ENCODE measurements around the gene LPGAT1.

The LPGAT1 gene

GRCh38 chr1:211738096-211738690, 92.4 kb downstream of the LPGAT1 start:
- TF ChIP-seq Cebpa-rat (IDR thresholded peaks at IDR 0.05), result no peak
- no peak overlapping the region for H3K4me2 ChIP-seq
- H3K36me3 ChIP-seq, result no peaks in the 10 kb centered on the region
- no peaks in the 10 kb centered on the region for H3K27me3 ChIP-seq
- H3K27ac ChIP-seq, result no peak overlapping the region
- no peak overlapping the region for H3K9ac ChIP-seq
- H4K20me1 ChIP-seq, result no peaks in the 10 kb centered on the region
- peaks cover 10% of the 10 kb centered on the region; the same call in 1 of the 2 replicates for H3K4me1 ChIP-seq
- no peaks in the 10 kb centered on the region for H3K9me3 ChIP-seq
- no peak overlapping the region for H3K4me3 ChIP-seq

- Histone ChIP-seq H4K20me1 (no peaks in the 10 kb centered on the region), H3K4me3 (no peak overlapping the region), H3K27ac (no peak overlapping the region), H3K4me2 (no peak overlapping the region), H3K4me1 (peaks cover 10% of the 10 kb centered on the region; the same call in 1 of the 2 replicates), H3K36me3 (no peaks in the 10 kb centered on the region), H3K27me3 (no peaks in the 10 kb centered on the region), H3K9me3 (no peaks in the 10 kb centered on the region), H3K9ac (no peak overlapping the region)
- TF ChIP-seq Cebpa-rat (IDR thresholded peaks at IDR 0.05), result no peak
Measured at GRCh38 chr1:211737115-211738035, 93.2 kb downstream of the LPGAT1 start.

GRCh38 chr1:211736351-211736915, 94.1 kb downstream of the LPGAT1 start:
- Histone ChIP-seq H3K4me2 (no peak overlapping the region), H4K20me1 (no peaks in the 10 kb centered on the region), H3K4me3 (no peak overlapping the region), H3K27me3 (no peaks in the 10 kb centered on the region), H3K4me1 (peaks cover 10% of the 10 kb centered on the region; the same call in 1 of the 2 replicates), H3K9ac (no peak overlapping the region), H3K27ac (no peak overlapping the region), H3K9me3 (no peaks in the 10 kb centered on the region), H3K36me3 (no peaks in the 10 kb centered on the region)
- no peak for TF ChIP-seq Cebpa-rat (IDR thresholded peaks at IDR 0.05)

- no peak for TF ChIP-seq Cebpa-rat (IDR thresholded peaks at IDR 0.05)
- H4K20me1 ChIP-seq, result no peaks in the 10 kb centered on the region
- no peaks in the 10 kb centered on the region for H3K9me3 ChIP-seq
- H3K4me2 ChIP-seq, result no peak overlapping the region
- no peaks in the 10 kb centered on the region for H3K27me3 ChIP-seq
- H3K4me3 ChIP-seq, result no peak overlapping the region
- H3K36me3 ChIP-seq, result no peaks in the 10 kb centered on the region
- peaks cover 10% of the 10 kb centered on the region; the same call in 1 of the 2 replicates for H3K4me1 ChIP-seq
- no peak overlapping the region for H3K9ac ChIP-seq
- no peak overlapping the region for H3K27ac ChIP-seq
Measured at GRCh38 chr1:211735208-211736170, 95.1 kb downstream of the LPGAT1 start.

- H3K9me3 ChIP-seq, result no peaks in the 10 kb centered on the region
- H3K9ac ChIP-seq, result no peak overlapping the region
- TF ChIP-seq Cebpa-rat (IDR thresholded peaks at IDR 0.05), result no peak
- no peaks in the 10 kb centered on the region for H3K36me3 ChIP-seq
- H3K27me3 ChIP-seq, result no peaks in the 10 kb centered on the region
- no peaks in the 10 kb centered on the region for H4K20me1 ChIP-seq
- H3K4me2 ChIP-seq, result no peak overlapping the region
- H3K4me1 ChIP-seq, result peaks cover 10% of the 10 kb centered on the region; the same call in 1 of the 2 replicates
- no peak overlapping the region for H3K27ac ChIP-seq
- no peak overlapping the region for H3K4me3 ChIP-seq
Measured at GRCh38 chr1:211734791-211735190, 95.8 kb downstream of the LPGAT1 start.

- no peaks in the 10 kb centered on the region for H4K20me1 ChIP-seq
- no peak overlapping the region for H3K27ac ChIP-seq
- H3K36me3 ChIP-seq, result no peaks in the 10 kb centered on the region
- TF ChIP-seq Cebpa-rat (IDR thresholded peaks at IDR 0.05), result no peak
- H3K27me3 ChIP-seq, result no peaks in the 10 kb centered on the region
- H3K4me1 ChIP-seq, result peaks cover 10% of the 10 kb centered on the region; the same call in 1 of the 2 replicates
- no peak overlapping the region for H3K9ac ChIP-seq
- no peaks in the 10 kb centered on the region for H3K9me3 ChIP-seq
- H3K4me3 ChIP-seq, result no peak overlapping the region
- H3K4me2 ChIP-seq, result no peak overlapping the region
Measured at GRCh38 chr1:211734359-211734758, 96.2 kb downstream of the LPGAT1 start.

- no peak overlapping the region for H3K4me3 ChIP-seq
- no peak overlapping the region for H3K27ac ChIP-seq
- no peaks in the 10 kb centered on the region for H3K36me3 ChIP-seq
- no peaks in the 10 kb centered on the region for H3K27me3 ChIP-seq
- TF ChIP-seq Cebpa-rat (IDR thresholded peaks at IDR 0.05), result no peak
- H3K9ac ChIP-seq, result no peak overlapping the region
- no peak overlapping the region for H3K4me2 ChIP-seq
- H3K4me1 ChIP-seq, result no peaks in the 10 kb centered on the region
- H3K9me3 ChIP-seq, result no peaks in the 10 kb centered on the region
- no peaks in the 10 kb centered on the region for H4K20me1 ChIP-seq
Measured at GRCh38 chr1:211732293-211732980, 98.1 kb downstream of the LPGAT1 start.

GRCh38 chr1:211731456-211732292, 98.9 kb downstream of the LPGAT1 start:
- no peaks in the 10 kb centered on the region for H3K36me3 ChIP-seq
- no peaks in the 10 kb centered on the region for H3K27me3 ChIP-seq
- TF ChIP-seq Cebpa-rat (IDR thresholded peaks at IDR 0.05), result no peak
- H3K9me3 ChIP-seq, result no peaks in the 10 kb centered on the region
- no peak overlapping the region for H3K9ac ChIP-seq
- no peak overlapping the region for H3K27ac ChIP-seq
- H3K4me3 ChIP-seq, result no peak overlapping the region
- H4K20me1 ChIP-seq, result no peaks in the 10 kb centered on the region
- H3K4me2 ChIP-seq, result no peak overlapping the region
- no peaks in the 10 kb centered on the region for H3K4me1 ChIP-seq
